BLaER1 treated with 17β-estradiol and CSF1 and Interleukin-3, amounts not matched to agents 10 nM and 100 nM (cell line): ENCODE data around the gene RNF220.

Source experiments
- H3K27ac ChIP-seq, 11 experiments: shearing (Covaris generic); formaldehyde crosslinking; 2 replicates each; pipeline ENCODE4 v1.8.1; 2022
- H3K27me3 ChIP-seq, 11 experiments: shearing (Covaris generic); formaldehyde crosslinking; 2 replicates each; pipeline ENCODE4 v1.8.1; 2022
- H3K36me3 ChIP-seq, 11 experiments: shearing (Covaris generic); formaldehyde crosslinking; 2 replicates each; pipeline ENCODE4 v1.8.1; 2022
- H3K4me1 ChIP-seq, 10 experiments: shearing (Covaris generic); formaldehyde crosslinking; 2 replicates each; pipeline ENCODE4 v1.8.1; 2022
- H3K4me2 ChIP-seq, 11 experiments: shearing (Covaris generic); formaldehyde crosslinking; 2 replicates each; pipeline ENCODE4 v1.8.1; 2022
- H3K4me3 ChIP-seq, 10 experiments: shearing (Covaris generic); formaldehyde crosslinking; 2 replicates each; pipeline ENCODE4 v1.8.1; 2022
- H3K9ac ChIP-seq, 11 experiments: shearing (Covaris generic); formaldehyde crosslinking; 2 replicates each; pipeline ENCODE4 v1.8.1; 2022
- H3K9me3 ChIP-seq, 11 experiments: shearing (Covaris generic); formaldehyde crosslinking; replicated peaks in 1 of 11; 2 replicates each; pipeline ENCODE4 v1.8.1; 2022
- H4K20me1 ChIP-seq, 11 experiments: shearing (Covaris generic); formaldehyde crosslinking; 2 replicates each; pipeline ENCODE4 v1.8.1; 2022
- Cebpa-rat ChIP-seq, 11 experiments: shearing (Covaris generic); IDR thresholded peaks; 2 replicates each; pipeline ENCODE4 v1.8.1; 2022

RNF220 gene

DNA sequence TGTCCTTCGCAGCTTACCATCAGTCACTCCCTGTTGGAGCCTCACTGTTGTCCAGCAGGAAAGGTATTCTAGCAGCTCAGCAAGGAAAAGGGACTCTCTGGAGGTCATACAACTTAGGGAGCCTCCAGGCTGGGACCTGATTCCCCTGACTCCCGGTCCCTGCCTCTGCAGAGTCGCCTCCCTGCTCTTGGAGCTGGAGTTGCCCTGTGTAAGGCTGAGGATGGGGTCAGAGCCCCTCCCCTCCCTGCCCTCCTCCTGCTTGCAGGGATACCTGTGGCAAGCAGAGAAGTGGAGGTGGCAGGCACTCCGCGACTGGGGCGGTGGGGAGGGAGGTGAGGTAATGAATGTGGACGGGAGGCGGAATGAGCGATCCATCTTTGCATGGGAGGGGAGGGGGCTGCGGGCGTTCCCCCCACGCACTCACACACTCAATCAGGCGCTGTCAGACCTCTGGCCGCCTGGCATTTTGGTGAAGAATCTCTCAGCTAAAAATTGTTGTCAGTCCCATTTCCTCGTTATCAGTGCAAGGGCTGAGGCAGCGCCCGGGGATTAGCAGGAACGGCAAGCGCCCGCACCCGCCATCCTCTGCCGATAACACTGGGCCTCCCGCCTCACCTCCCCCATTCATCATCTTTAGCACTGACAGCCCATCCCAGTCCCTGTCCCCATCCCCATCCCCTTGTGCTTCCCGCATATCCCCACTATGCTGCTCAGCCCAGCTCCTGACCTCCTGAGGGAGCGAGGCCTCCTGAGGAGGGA, 204.9 kb downstream of the RNF220 start:
- H3K4me1 ChIP-seq: peaks cover 6 to 13% (median 9%) of the 10 kb centered on the region in 10 experiments
- H4K20me1 ChIP-seq: no peaks in the 10 kb centered on the region
- H3K27ac ChIP-seq: no peak overlapping the region
- H3K9ac ChIP-seq: no peak overlapping the region
- H3K4me2 ChIP-seq: no peak overlapping the region
- H3K36me3 ChIP-seq: no peaks in the 10 kb centered on the region
- no peaks in the 10 kb centered on the region for H3K9me3 ChIP-seq
- H3K27me3 ChIP-seq: no peaks in the 10 kb centered on the region
- no peak for TF ChIP-seq Cebpa-rat (IDR thresholded peaks at IDR 0.05)
- no peak overlapping the region for H3K4me3 ChIP-seq

DNA sequence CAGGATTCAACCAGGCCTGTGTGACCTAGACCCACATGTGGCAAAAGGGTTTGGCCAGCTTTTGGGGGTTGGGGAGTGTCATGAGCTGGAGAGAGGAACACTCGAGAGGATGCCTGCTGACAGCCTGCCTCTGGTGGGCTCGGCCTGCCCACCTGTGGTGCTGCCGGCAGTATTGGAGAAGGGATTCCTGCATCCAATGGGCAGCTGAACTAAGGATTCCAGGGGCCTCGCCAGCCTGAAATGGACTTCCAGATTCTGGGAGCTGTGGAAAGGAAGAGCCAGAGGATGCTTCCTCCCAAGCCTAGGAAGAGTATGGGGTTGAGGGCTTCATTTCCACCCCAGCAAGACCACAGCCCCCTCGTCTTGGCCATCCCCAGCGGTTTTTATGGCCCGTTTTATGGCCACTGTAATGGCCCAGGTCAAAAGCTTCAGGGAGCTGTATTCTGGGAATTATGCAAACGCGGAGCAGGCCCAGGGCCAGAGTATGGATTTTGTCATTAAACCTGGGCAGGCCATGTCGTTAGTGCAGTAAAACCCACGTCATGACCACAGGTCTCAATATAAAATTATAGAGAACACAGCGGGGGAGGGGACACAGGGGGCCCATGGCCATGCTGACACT, 205.6 kb downstream of the RNF220 start:
- H3K27me3 ChIP-seq: no peaks in the 10 kb centered on the region
- no peak overlapping the region for H3K9ac ChIP-seq
- peaks cover 6 to 13% (median 9%) of the 10 kb centered on the region in 10 experiments for H3K4me1 ChIP-seq
- H3K9me3 ChIP-seq: no peaks in the 10 kb centered on the region
- TF ChIP-seq Cebpa-rat (IDR thresholded peaks at IDR 0.05): no peak
- no peak overlapping the region for H3K4me2 ChIP-seq
- H3K4me3 ChIP-seq: no peak overlapping the region
- no peak overlapping the region for H3K27ac ChIP-seq
- no peaks in the 10 kb centered on the region for H3K36me3 ChIP-seq
- H4K20me1 ChIP-seq: no peaks in the 10 kb centered on the region

DNA sequence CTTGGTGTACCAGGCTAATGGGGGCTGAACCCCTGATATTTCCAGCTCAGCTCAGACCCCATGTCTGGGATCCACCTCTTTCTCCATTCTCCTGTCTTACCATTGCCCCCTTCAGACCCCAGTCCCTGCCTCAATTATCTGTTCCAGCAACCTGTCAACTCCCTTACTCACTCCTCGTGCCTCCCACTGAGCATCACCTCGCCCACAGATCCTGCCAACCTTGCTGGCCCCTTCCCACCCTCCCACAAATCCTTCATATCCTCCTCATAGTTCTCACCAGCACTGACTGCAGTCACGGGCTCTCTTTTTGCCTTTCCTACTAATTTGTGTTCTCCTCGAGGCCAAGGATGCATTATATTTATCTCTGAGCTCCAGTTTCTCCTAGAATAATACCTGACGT, 206.4 kb downstream of the RNF220 start:
- TF ChIP-seq Cebpa-rat (IDR thresholded peaks at IDR 0.05): no peak
- no peaks in the 10 kb centered on the region for H4K20me1 ChIP-seq
- H3K4me1 ChIP-seq: peaks cover 6 to 13% (median 9%) of the 10 kb centered on the region in 10 experiments
- H3K36me3 ChIP-seq: no peaks in the 10 kb centered on the region
- H3K4me2 ChIP-seq: no peak overlapping the region
- no peak overlapping the region for H3K27ac ChIP-seq
- H3K4me3 ChIP-seq: no peak overlapping the region
- H3K9me3 ChIP-seq: no peaks in the 10 kb centered on the region
- no peak overlapping the region for H3K9ac ChIP-seq
- no peaks in the 10 kb centered on the region for H3K27me3 ChIP-seq

DNA sequence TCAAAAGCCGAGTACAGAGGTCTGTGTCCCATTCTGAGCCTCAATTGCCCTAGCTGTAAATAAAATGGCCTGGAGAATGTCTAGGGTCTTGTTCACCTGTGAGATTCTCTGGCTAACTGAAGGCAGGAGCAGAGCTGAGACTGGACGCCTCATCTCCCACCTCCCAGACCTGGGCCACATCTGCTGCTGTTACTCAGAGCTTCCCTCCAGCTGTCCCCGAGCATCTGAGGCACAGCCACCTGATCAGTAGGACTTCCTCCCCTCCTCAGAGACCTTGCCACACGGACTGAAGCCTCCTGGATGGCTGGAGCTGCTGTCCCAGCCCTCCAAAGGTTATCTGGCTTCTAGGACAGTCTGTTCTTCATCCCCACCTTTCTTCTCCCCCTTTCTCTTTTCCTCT, 206.8 kb downstream of the RNF220 start:
- H3K36me3 ChIP-seq: no peaks in the 10 kb centered on the region
- H3K4me2 ChIP-seq: no peak overlapping the region
- H3K9me3 ChIP-seq: no peaks in the 10 kb centered on the region
- H3K27ac ChIP-seq: no peak overlapping the region
- H3K4me3 ChIP-seq: no peak overlapping the region
- no peak for TF ChIP-seq Cebpa-rat (IDR thresholded peaks at IDR 0.05)
- peaks cover 6 to 13% (median 9%) of the 10 kb centered on the region in 10 experiments for H3K4me1 ChIP-seq
- H4K20me1 ChIP-seq: no peaks in the 10 kb centered on the region
- no peaks in the 10 kb centered on the region for H3K27me3 ChIP-seq
- no peak overlapping the region for H3K9ac ChIP-seq

DNA sequence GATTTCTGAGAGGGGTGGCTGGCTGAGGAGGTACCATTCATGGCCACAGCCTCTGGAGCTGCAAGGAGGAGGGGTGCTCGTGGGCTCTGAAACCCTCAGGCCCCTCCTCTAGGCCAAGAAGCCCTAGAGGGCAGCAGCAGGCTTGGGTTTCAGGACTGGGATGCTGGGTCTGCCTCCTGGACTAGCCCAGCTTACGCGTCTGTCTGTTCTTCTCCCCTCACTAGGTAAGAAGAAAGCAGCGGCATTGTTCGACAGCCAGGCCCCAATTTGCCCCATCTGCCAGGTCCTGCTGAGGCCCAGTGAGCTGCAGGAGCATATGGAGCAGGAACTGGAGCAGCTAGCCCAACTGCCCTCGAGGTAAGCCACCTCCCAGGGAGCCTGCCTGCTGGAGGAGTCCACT, 208.9 kb downstream of the RNF220 start:
- Histone ChIP-seq H3K9ac (peak overlapping the region in 2 of 11 experiments; percentile 5 to 15; a peak in 2 of 22 replicates), H3K4me2 (peak overlapping the region; percentile 33 to 77 (median 60); a peak in 20 of 22 replicates), H3K9me3 (no peaks in the 10 kb centered on the region), H4K20me1 (no peaks in the 10 kb centered on the region), H3K4me3 (no peak overlapping the region), H3K36me3 (no peaks in the 10 kb centered on the region), H3K27me3 (no peaks in the 10 kb centered on the region), H3K27ac (peak overlapping the region in 1 of 11 experiments; percentile 28; a peak in 1 of 22 replicates), H3K4me1 (peaks cover 6 to 17% (median 9%) of the 10 kb centered on the region in 10 experiments)
- TF ChIP-seq Cebpa-rat (IDR thresholded peaks at IDR 0.05): no peak

DNA sequence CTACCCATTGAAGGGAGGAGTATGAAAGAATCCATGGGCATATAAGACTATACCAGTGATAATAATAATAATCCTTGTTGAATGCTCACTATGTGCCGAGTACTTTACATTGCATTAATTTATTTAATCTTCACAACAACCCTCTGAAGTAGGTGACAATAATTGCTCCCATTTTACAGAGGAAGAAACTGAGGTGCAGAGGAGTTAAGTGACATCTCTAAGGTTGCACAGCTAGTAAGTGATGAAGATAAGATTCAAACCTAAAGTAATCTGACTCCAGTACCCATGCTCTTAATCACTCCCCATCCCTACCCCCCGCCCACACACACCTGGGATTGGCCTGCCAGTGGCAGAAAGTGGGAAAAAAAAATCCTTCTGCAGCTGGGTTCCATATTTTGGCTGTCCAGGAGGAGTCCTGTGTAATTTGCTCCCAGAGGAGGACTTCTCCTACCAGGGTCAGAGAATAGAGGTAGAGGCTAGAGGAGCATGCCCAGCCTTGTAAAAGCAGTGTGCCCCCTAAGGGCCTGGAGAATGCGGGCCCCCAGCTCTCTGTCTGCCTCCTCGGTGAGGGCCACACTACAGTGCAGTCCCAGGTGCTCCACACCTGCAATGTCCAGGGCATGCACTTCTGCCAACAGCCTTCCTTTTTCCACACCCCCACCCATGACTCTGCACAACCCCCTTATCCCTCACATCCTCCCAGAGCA, 211.4 kb downstream of the RNF220 start:
- Histone ChIP-seq H4K20me1 (no peaks in the 10 kb centered on the region), H3K9me3 (no peaks in the 10 kb centered on the region), H3K36me3 (no peaks in the 10 kb centered on the region), H3K9ac (no peak overlapping the region), H3K4me1 (peaks cover 6 to 27% (median 13%) of the 10 kb centered on the region in 10 experiments), H3K4me2 (no peak overlapping the region), H3K27ac (no peak overlapping the region), H3K4me3 (no peak overlapping the region), H3K27me3 (no peaks in the 10 kb centered on the region)
- TF ChIP-seq Cebpa-rat (IDR thresholded peaks at IDR 0.05): no peak

DNA sequence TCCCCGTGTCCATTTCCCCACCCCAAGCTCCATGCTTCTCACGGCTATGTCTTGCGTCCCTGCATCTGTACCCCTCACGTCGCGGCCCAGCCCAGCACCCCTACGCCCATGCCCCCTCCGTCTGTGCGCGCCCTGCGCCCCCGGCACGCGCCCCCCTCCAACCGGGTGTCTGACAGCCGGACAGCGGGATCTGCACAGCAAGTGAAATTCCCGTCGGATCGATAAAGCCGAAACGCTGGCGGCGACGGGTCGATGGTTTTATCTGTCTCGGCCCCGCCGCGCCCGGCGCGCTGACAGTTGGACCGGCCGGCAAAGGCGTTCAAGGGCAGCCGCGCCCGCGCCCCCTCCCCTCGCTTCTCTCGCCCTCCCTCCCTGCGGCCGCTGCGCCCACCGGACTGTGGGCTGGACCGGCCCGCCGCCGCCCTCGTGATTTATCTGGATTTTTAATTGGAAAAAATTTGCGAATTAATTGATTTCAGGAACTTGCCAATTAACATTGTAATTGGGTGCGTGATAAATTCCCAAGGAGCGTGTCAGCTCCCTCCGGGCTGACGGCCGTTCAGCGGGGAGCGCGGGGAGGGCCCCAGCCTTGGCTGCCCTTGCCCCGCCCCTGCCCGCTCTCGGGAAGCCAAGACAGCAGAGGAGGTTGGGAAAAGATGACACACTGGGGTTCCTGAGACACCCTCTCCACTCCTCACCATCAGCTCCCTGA, 212.1 kb downstream of the RNF220 start:
- no peak overlapping the region for H3K27ac ChIP-seq
- no peak overlapping the region for H3K4me2 ChIP-seq
- H3K9me3 ChIP-seq: no peaks in the 10 kb centered on the region
- H4K20me1 ChIP-seq: no peaks in the 10 kb centered on the region
- H3K4me1 ChIP-seq: peaks cover 6 to 31% (median 15%) of the 10 kb centered on the region in 10 experiments
- no peak overlapping the region for H3K4me3 ChIP-seq
- H3K27me3 ChIP-seq: no peaks in the 10 kb centered on the region
- no peak overlapping the region for H3K9ac ChIP-seq
- no peaks in the 10 kb centered on the region for H3K36me3 ChIP-seq
- no peak for TF ChIP-seq Cebpa-rat (IDR thresholded peaks at IDR 0.05)

DNA sequence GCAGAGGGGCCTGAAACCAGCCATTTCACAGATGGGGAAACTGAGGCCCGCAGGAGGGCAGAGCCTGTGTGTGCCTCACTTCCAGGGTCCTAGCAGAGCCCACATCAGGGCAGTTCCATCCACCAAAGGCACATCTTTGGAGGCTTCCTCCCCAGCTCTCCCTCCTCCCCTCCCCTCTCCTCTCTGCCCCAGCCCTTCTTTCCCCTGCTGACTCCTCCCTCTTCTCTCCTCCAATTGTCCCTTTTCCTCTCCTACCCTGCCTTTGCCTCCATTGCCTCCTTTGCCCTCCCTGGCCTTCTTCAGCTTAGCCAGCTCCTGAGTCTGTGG, 212.6 kb downstream of the RNF220 start:
- Histone ChIP-seq H3K4me2 (no peak overlapping the region), H3K27ac (no peak overlapping the region), H3K36me3 (no peaks in the 10 kb centered on the region), H4K20me1 (no peaks in the 10 kb centered on the region), H3K9ac (no peak overlapping the region), H3K4me1 (peaks cover 6 to 31% (median 15%) of the 10 kb centered on the region in 10 experiments), H3K4me3 (no peak overlapping the region), H3K9me3 (no peaks in the 10 kb centered on the region), H3K27me3 (no peaks in the 10 kb centered on the region)
- no peak for TF ChIP-seq Cebpa-rat (IDR thresholded peaks at IDR 0.05)
